T-helper 2 cell treated with Interferon-gamma antibody and Interleukin-4, amounts not matched to agents 100 ng/mL and 5 ng/mL, for 36 hours (primary cell): ENCODE measurements around the gene NDUFB11. TPM values are rescaled to one million over a fixed set of nuclear protein-coding genes. Genes with fewer than 3 reads are reported as not detected.

Experiments
- intact Hi-C: fragments of 100-400 bp; cut with micrococcal nuclease; formaldehyde crosslinking; loops from one replicate; pipeline ENCODE4 v1.15.1; 2023
- total RNA-seq: library from RNA; stranded (reverse); gene quantifications from 2 replicates; pipeline ENCODE4 v1.2.3, GENCODE V29; 2022

Gene NDUFB11
- total RNA-seq, 1 donor from 2014 or later = 102 TPM

- intact Hi-C loops = no loop called here
These were observed 31.1 kb upstream of the NDUFB11 start for GRCh38 chrX:47175588-47175980.

- intact Hi-C loops = no loop called here
These were observed 30.5 kb upstream of the NDUFB11 start for GRCh38 chrX:47174846-47175587.

DNA sequence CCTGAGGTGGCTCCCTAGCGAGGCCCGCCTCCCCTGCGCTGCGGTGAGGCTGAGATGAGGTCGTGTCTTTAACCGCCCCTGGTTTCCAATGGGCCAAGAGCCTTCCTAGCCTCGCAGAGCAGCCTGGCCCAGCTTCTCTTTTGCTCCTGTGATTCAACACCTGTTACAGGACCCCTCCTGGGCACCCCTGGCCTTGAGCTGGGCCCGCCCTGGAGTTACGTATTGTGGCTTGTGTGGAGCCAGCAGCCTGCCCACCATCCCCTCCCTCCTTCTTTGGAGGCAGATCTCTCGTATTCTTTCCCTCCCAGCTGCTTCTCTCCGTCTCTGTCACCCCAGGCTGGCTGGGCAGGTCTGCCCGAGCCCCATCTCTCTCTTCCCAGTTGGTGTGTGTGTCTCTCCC, 29.9 kb upstream of the NDUFB11 start:
- intact Hi-C loops = no loop called here

DNA sequence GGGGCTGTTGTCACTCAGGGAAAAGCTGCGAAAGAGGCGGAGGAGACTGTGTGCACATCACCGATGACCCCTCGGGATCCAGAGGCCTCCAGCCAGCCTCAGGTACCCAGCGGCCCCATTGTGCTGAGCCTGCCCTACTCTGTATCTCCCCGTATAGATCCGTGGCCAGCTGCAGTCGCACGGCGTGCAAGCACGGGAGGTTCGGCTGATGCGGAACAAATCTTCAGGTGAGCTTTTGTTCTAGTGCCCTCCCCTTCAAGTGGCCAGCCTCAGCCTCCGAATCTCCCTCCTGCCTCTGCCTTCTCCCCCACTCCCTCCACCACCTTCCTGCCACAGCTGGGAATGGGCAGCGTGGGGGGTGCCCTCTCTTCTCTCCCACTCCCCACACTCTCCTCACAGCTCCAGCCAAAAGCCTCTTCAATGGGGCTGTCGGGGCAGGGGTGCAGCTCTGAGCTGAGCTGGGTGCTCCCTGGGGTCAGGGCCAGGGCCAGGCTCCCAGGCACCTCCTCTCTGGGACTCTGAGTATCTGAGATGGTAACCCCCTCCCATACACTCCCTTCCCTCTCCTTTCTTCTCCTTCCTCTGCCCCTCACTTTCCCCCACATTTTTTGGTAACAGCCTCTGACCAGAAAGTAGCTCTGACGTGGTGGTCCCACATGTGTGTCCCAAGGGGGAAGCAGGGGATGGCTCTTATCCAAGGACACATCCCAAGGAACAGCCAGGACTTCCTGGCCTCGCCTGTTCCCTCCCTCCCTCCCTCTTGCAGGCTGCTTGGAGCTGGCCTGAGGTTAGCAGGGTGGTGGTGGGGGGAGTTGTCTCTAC, 28.7 kb upstream of the NDUFB11 start:
- intact Hi-C loops = no loop called here

DNA sequence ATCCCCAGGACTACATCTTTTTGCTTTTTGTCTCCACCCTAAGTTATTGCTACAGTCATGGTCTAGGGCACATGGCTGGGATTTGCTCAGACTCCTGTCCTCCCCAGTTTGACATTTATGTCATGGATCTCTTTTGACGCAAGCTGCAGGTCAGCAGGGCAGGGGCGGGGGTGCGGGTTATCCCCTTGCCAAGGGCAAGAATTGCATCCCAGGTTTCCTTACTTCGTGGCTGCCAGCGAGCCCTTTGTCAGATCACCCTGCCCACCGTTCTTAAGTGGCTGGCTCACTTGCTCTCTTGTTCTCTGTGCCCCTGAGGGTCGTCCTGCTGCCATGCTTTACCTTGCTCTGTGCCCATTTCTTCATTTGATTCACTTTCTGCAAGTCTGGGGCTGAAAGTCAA, 28.0 kb upstream of the NDUFB11 start:
- intact Hi-C loops = no loop called here

DNA sequence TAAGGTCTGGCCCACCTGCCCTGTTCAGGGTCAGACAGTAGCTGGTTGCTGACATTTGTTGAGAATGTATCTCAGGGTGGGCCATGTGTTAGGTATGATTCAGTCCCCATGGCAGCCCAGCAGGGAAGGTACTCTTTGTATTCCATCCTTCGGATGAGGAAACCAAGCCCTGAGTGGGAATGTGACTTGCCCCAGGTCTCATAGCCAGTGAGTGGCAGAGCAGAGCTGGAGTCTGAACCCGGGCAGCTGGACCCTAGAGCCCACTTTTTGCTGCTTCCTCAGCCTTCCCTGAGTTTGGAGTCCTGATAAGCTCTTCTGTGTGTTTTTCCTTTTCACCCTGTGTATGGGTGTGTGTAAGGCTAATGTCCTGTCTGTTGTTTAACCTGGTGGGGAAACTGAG, 27.5 kb upstream of the NDUFB11 start:
- intact Hi-C loops = no loop called here

DNA sequence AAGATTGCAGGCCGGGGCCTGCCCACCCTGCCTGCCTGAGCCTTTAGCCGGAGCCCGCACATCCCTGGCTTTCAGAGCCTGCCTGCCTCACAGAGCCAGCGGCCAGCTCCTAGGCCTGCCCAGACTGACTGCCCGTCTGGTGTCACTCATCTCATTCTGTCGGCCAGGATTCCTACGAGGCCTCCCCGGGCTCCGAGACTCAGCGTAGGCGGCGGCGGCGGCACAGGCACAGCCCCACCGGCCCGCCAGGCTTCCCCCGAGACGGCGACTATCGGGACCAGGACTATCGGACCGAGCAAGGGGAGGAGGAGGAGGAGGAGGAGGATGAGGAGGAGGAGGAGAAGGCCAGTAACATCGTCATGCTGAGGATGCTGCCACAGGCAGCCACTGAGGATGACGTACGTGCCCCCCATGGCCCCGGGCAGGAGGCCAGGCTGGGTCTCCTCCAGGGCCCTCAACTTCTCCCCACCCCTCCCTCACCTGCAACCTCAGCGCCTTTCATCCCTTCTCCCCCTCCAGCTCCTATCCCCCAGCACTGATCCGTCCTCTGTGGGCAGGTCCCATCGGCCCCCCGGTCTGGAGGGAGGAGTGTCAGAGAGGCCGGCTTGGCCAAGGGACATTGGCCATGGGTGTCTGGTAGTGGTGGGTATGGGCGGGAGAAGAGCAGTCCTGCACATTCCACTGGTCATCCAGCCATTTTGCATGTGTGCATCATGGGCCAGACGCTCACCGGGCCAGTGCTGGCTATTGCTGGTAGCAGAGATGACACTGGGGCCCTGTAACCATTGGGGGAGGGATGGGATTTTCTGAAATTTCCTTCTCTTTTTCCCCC, 26.6 kb upstream of the NDUFB11 start:
- intact Hi-C loops = no loop called here

DNA sequence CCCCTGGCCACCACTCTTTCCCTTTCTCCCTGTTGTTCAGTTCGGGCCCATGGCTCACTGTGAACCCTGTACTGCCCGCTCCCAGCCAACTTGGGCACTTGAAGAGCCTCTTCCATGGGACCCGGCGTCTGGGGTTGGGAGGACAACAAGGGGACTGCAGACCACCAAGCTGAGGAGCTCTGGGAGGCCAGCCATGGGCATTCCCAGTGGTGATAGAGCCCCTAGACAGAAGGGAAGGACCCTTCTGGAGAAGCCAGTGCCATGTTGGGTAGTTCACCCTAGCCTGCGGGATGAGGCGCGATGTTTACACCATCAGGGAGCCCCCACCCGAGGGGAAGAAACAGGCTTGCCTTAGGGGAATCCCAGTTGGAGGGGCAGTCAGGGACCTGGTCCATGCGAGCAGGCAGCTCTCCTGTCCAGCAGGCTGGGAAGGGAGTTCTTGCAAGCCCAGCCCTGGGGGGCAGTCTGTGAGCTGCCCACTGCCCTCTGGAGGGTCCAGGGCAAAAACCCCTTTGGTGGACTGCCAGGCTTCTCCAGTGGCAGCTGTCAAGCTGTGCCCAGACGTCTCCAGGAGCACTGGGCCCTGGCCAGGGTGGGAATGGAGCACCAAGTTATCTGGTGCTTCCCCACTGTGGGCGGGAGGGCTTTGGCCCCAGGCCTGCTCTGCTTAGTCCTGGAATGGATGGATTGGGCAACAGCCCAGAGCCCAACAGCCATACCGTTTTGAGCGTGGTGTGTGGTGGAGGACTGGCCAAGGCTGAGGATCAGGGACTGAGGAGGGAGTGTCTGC, 25.4 kb upstream of the NDUFB11 start:
- intact Hi-C loops = no loop called here

DNA sequence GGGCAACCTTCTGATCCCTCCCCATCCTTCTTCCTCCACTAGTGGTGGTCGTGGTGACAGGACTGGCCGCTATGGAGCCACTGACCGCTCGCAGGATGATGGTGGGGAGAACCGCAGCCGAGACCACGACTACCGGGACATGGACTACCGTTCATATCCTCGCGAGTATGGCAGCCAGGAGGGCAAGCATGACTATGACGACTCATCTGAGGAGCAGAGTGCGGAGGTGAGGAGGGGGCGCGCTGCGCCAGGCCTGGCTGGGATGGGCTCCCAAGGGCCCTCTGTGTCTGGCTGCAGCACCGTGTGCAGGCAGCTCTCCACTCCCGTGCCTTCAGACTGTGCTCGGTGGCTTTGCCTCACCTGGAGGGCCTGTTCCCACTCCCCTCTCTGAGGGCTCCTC, 24.8 kb upstream of the NDUFB11 start:
- intact Hi-C loops = no loop called here

GRCh38 chrX:47168495-47169073, 24.1 kb upstream of the NDUFB11 start:
- intact Hi-C loops = no loop called here

DNA sequence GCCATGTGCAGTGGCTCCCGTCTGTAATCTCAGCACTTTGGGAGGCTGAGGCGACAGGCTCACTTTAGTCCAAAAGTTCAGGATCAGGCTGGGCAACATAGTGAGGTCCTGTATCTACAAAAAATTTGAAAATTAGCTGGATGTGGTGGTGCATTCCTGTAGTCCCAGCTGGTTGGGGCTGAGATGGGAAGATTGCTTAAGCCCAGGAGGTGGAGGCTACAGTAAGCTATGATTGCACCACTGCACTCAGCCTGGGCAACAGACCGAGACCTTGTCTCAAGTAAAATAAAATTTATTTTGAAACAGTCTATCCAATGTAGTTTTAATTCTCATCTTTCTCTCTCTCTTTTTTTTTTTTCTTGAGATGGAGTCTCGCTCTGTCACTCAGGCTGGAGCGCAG, 21.6 kb upstream of the NDUFB11 start:
- intact Hi-C loops = no loop called here

- intact Hi-C loops = no loop called here
These were observed 19.9 kb upstream of the NDUFB11 start for GRCh38 chrX:47164420-47164819.

DNA sequence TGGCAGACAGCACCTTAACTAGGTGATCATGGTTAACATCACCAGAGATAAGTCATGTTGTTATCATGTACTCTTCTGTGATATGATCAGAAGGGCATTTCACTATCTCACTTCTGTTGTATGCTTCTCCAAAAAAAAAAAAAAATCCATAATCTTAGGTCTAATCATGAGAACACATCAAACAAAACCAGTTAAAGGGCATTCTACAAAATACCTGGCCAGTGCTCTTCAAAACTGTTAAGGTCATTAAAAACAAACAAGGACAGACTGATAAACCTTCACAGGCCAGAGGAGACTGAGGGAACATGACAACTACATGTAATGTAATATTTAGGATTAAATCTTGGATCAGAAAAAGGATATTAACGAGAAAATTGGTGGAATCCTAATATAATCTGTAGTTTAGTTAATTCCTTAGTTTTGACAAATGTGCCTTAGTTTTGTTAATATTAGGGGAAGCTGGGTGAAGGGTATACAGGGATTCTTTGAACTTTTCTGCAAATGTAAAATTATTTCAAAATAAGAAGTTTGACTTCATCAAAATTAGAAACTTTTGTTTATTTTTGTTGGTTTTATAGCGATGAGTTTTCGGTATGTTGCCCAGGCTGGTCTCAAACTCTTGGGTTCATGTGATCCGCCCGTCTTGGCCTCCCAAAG, 18.6 kb upstream of the NDUFB11 start:
- intact Hi-C loops = no loop called here

DNA sequence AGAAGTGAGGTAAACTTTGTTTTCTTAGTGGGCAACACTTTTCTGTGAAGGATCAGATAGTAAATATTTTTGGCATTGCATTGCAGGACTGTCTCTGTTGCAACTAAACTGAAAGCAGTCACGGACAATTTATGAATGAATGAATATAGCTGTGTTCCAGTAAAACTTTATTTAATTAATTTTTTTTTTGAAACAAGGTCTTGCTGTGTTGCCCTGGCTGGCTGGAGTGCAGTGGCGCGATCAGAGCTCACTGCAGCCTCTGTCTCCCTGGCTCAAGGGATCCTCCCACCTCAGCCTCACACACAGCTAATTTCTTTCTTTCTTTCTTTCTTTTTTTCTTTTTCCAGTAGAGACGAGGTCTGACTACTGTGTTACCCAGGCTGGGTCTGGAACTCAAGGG, 16.3 kb upstream of the NDUFB11 start:
- intact Hi-C loops = no loop called here

GRCh38 chrX:47158781-47159180, 14.3 kb upstream of the NDUFB11 start:
- intact Hi-C loops = no loop called here

DNA sequence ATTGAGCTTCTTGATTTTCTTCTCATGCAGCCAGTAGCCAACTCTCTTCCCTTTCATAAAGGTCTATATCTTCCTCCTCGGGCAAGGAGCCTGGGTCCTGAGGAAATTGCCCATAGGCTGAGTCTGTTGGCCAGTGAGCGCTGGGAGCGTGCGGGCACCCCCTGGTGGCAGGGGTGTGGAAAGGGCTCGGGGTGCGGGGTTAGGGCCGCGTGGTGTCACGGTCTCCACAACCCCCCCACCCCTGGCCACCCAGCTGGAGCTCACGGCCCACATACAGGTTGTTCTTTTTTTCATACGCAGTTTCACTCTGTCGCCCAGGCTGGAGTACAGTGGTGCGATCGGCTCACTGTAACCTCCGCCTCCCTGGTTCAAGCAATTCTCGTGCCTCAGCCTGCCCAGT, 13.6 kb upstream of the NDUFB11 start:
- intact Hi-C loops = no loop called here

DNA sequence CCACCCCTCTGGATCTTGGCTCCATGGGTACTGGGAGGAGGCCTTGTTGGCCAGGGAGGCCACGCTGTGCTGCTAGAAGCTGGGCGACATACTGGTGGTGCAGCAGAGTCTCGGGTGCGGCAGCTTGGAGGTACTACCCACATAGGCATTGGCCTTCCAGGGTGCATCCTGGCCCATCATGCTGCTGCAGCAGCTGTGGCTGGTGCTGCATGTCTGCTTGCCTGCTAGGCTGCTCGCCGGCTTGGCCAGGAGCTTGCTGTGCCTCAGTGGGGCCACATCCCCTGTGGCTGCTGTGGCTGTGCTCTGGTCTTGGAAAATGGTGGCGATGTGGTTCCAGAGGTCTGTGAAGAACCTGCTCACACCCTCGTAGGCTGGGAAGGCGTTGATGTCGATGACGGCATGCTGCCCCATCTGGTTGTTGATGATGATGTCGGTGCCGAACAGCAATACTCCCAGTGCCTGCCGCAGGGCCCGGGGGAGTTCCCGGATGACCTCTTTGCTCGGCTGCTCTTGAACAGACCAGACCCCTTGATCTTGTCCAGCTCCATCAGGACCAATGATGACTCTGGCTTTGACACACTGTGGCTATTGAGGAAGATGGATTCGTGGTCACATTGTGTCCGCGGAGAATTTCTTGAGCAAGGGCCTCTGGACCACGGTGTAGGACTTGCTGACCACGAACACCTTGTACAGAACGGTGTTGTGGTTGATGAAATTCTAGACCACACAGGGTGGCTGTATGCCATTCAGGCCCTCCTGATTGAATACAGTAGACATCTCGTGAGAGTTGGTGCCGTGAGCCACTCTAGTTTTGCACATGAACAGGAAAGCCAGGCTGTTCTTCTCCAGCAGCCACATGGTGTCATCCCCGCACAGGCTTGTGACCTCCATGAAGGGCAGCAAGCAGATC, 12.4 kb upstream of the NDUFB11 start:
- intact Hi-C loops = no loop called here

DNA sequence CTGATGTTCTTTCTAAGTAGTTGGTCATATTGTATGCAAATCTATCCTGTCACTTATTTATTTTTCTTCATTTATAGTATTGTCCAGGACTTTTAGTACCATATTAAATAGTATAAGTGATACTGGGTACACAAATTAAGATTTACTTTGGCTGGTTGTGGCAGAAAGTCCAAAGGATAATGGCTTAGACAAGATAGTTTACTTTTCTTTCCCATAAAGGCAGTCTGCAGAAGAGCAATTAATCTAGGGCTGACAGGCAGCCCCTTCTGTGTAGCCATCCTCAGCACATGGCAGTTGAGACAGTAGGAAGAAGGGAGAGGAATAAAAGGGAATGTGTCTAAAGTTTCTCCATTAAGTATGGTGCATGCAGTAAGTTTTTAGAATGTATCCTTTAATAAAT, 6.9 kb upstream of the NDUFB11 start:
- intact Hi-C loops = no loop called here

DNA sequence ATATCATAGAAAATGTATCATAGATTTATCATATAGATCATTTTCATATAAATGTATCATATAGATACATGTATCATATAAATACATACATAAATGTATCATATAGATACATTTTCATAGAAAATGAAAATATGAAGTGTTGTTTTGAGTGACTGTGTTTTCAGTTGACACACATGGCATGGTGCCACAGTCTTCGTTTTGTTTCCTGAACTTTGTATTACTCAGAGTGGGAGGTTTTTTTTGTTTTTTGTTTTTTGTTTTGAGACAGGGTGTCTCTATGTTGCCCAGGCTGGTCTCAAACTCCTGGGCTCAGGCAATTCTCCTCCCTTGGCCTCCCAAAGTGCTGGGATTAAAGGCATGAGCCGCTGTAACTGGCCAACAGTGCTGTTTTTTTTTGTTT, 4.4 kb upstream of the NDUFB11 start:
- intact Hi-C loops = loop anchor here (5.0 kb wide), 1 partner anchor 312 kb away; the partner anchor contains the start of gene RP2
